GM12878 (cell line): ENCODE results near the gene AMPD2.

Source experiments
- CTCF ChIP-seq, 3 experiments: IDR thresholded peaks in 2 of 3; conservative IDR thresholded peaks in 1 of 3; 2 replicates each; pipeline ENCODE4 v1.5.1; 2011; ENCODE audit warnings: low read depth in 3 of 3, low read length in 3 of 3, mild to moderate bottlenecking in 3 of 3, control low read depth in 2 of 3, moderate library complexity in 2 of 3, inconsistent platforms in 1 of 3, mixed read lengths in 1 of 3; ENCODE audit not compliant: control insufficient read depth in 2 of 3, insufficient read depth in 1 of 3; ENCODE audit errors: extremely low read depth in 1 of 3
- MAX ChIP-seq: IDR thresholded peaks from 2 replicates; pipeline ENCODE4 v1.6.1; 2012; ENCODE audit warnings: low read depth, low read length, improper control_type of control experiment
- MYC ChIP-seq: IDR thresholded peaks from 2 replicates; pipeline ENCODE4 v1.6.1; 2011; ENCODE audit warnings: mild to moderate bottlenecking, low read length, moderate library complexity, inconsistent platforms; ENCODE audit not compliant: insufficient read depth, insufficient replicate concordance, insufficient read length, severe bottlenecking
- POLR2AphosphoS5 ChIP-seq: IDR thresholded peaks from 2 replicates; pipeline ENCODE4 v1.6.1; 2011; ENCODE audit warnings: mild to moderate bottlenecking, low read length, inconsistent platforms
- RAD51 ChIP-seq: fragments of 450-650 bp; IDR thresholded peaks from 2 replicates; pipeline ENCODE4 v1.6.1; 2016; ENCODE audit warnings: moderate library complexity, mild to moderate bottlenecking, inconsistent platforms
- SIN3A ChIP-seq: IDR thresholded peaks from 2 replicates; pipeline ENCODE4 v1.6.1; 2012; ENCODE audit warnings: low read depth, low read length, improper control_type of control experiment
- SMC3 ChIP-seq: IDR thresholded peaks from 2 replicates; pipeline ENCODE4 v1.6.1; 2011; ENCODE audit warnings: low read length, improper control_type of control experiment, borderline replicate concordance

GRCh38 chr1:109642626-109643025 lies 23.0 kb downstream of the AMPD2 start:
- TF ChIP-seq RAD51 (0 out of 2 replicates have a peak, but pooled peaks have one; percentile 23), MAX (no peak), SIN3A (no peak), POLR2AphosphoS5 (no peak), MYC (no peak), SMC3 (no peak), CTCF (IDR thresholded peaks at IDR 0.05 in 2 of 3, conservative IDR thresholded peaks at IDR 0.05 in 1 of 3; ENCODE audit: control insufficient read depth in 2 of 3, extremely low read depth in 1 of 3, insufficient read depth in 1 of 3, low read depth in 3 of 3, low read length in 3 of 3) (no peak)
